GM23338 (cell line): ENCODE results near the gene BLTP3A. TPM values are rescaled to one million over a fixed set of nuclear protein-coding genes. Genes with fewer than 3 reads are reported as not detected.

Experiments
- ATAC-seq: fragments of 200-7000 bp; cut with Tn5 transposase; 3 replicates; pipeline ENCODE4 v1.9.1; 2020
- DNase-seq: peaks from one replicate; pipeline ENCODE4 v3.0.0-alpha.2; 2015; ENCODE audit warnings: low spot score
- H2AFZ ChIP-seq: fragments of 200-600 bp; sonication (generic); 2 replicates; pipeline ENCODE4 v1.8.0; 2016; ENCODE audit warnings: antibody characterized with exemption, mild to moderate bottlenecking, moderate library complexity
- H3F3A ChIP-seq: fragments of 200-600 bp; sonication (generic); replicated peaks from 2 replicates; pipeline ENCODE4 v1.8.0; 2017; ENCODE audit warnings: antibody characterized with exemption, mixed run types, low read depth
- H3K27ac ChIP-seq: fragments of 200-600 bp; sonication (generic); 2 replicates; pipeline ENCODE4 v1.6.1; 2016; ENCODE audit warnings: low read depth
- H3K27me3 ChIP-seq: fragments of 200-600 bp; sonication (generic); 2 replicates; pipeline ENCODE4 v1.8.0; 2016; ENCODE audit warnings: mild to moderate bottlenecking, mixed run types, moderate library complexity; ENCODE audit not compliant: insufficient read depth
- H3K36me3 ChIP-seq: fragments of 200-600 bp; sonication (generic); 2 replicates; pipeline ENCODE4 v1.8.0; 2016; ENCODE audit warnings: mild to moderate bottlenecking; ENCODE audit not compliant: insufficient read depth
- H3K4me1 ChIP-seq: fragments of 200-600 bp; sonication (generic); 2 replicates; pipeline ENCODE4 v1.8.0; 2016; ENCODE audit warnings: mild to moderate bottlenecking, moderate library complexity; ENCODE audit not compliant: insufficient read depth
- H3K4me2 ChIP-seq: fragments of 200-600 bp; sonication (generic); 2 replicates; pipeline ENCODE4 v1.7.1; 2017; ENCODE audit warnings: mixed run types
- H3K4me3 ChIP-seq: fragments of 200-600 bp; sonication (generic); 2 replicates; pipeline ENCODE4 v1.6.1; 2016; ENCODE audit warnings: mixed run types
- H3K79me2 ChIP-seq: fragments of 200-600 bp; sonication (generic); replicated peaks from 2 replicates; pipeline ENCODE4 v1.8.0; 2017; ENCODE audit warnings: mild to moderate bottlenecking; ENCODE audit not compliant: insufficient read depth
- H3K9me2 ChIP-seq: fragments of 200-600 bp; sonication (generic); 2 replicates; pipeline ENCODE4 v1.8.0; 2017; ENCODE audit not compliant: insufficient read depth
- H4K20me1 ChIP-seq: fragments of 200-600 bp; sonication (generic); replicated peaks from 2 replicates; pipeline ENCODE4 v1.8.0; 2017; ENCODE audit warnings: mild to moderate bottlenecking; ENCODE audit not compliant: insufficient read depth
- H3K27ac Mint-ChIP-seq: 2 replicates; pipeline ENCODE4 v1.8.0; 2020; ENCODE audit warnings: inconsistent platforms, mild to moderate bottlenecking, moderate library complexity, mixed read lengths
- H3K27me3 Mint-ChIP-seq: 3 replicates; pipeline ENCODE4 v1.8.0; 2022; ENCODE audit warnings: low read depth, mild to moderate bottlenecking, moderate library complexity, mixed read lengths, inconsistent platforms; ENCODE audit not compliant: insufficient read depth, poor library complexity
- H3K36me3 Mint-ChIP-seq: 3 replicates; pipeline ENCODE4 v1.8.0; 2021; ENCODE audit warnings: low read depth, mild to moderate bottlenecking, inconsistent platforms, moderate library complexity, mixed read lengths
- H3K4me1 Mint-ChIP-seq: 3 replicates; pipeline ENCODE4 v1.8.0; 2020; ENCODE audit warnings: mild to moderate bottlenecking, inconsistent platforms, mixed read lengths
- H3K4me3 Mint-ChIP-seq: 3 replicates; pipeline ENCODE4 v1.8.0; 2021; ENCODE audit warnings: moderate library complexity, mild to moderate bottlenecking, inconsistent platforms, mixed read lengths
- H3K9me3 Mint-ChIP-seq: 3 replicates; pipeline ENCODE4 v1.8.0; 2020; ENCODE audit warnings: moderate library complexity, mild to moderate bottlenecking, inconsistent platforms, mixed read lengths
- CREB1 ChIP-seq: fragments of 250-450 bp; sonication (Bioruptor Pico); IDR thresholded peaks from 2 replicates; pipeline ENCODE4 v1.5.0; 2020; ENCODE audit warnings: low read depth, mild to moderate bottlenecking, moderate library complexity
- EZH2 ChIP-seq: fragments of 200-600 bp; sonication (generic); IDR thresholded peaks from one replicate; pipeline ENCODE4 v1.8.0; 2017; ENCODE audit warnings: antibody characterized with exemption, mild to moderate bottlenecking, low read depth; ENCODE audit not compliant: unreplicated experiment
- EZH2phosphoT487 ChIP-seq: fragments of 200-600 bp; sonication (generic); IDR thresholded peaks from one replicate; pipeline ENCODE4 v1.8.1; 2018; ENCODE audit warnings: antibody characterized with exemption; ENCODE audit not compliant: unreplicated experiment
- JUNB ChIP-seq: IDR thresholded peaks from one replicate; pipeline ENCODE4 v1.6.1; 2016; ENCODE audit warnings: antibody characterized with exemption; ENCODE audit not compliant: unreplicated experiment
- NANOG ChIP-seq: IDR thresholded peaks from 2 replicates; pipeline ENCODE4 v1.6.1; 2016; ENCODE audit warnings: antibody characterized with exemption, borderline replicate concordance
- POLR2AphosphoS5 ChIP-seq: IDR thresholded peaks from 2 replicates; pipeline ENCODE4 v1.6.1; 2016; ENCODE audit warnings: antibody characterized with exemption, low read depth
- STAT1 ChIP-seq: IDR thresholded peaks from one replicate; pipeline ENCODE4 v1.6.1; 2016; ENCODE audit warnings: antibody characterized with exemption; ENCODE audit not compliant: unreplicated experiment
- ZNF114 ChIP-seq: fragments of 250-450 bp; sonication (Bioruptor Pico); IDR thresholded peaks from 2 replicates; pipeline ENCODE4 v1.5.0; 2020; ENCODE audit warnings: mild to moderate bottlenecking, moderate library complexity
- ZNF331 ChIP-seq: fragments of 250-450 bp; sonication (Bioruptor Pico); IDR thresholded peaks from 2 replicates; pipeline ENCODE4 v1.5.0; 2020; ENCODE audit warnings: low read depth, mild to moderate bottlenecking, moderate library complexity
- polyA plus RNA-seq: library from polyadenylated mRNA; unstranded; fragments of >200 nt; fragmentation: Nextera tagmentation; extraction: Ambion mirVana; gene quantifications from 2 replicates; pipeline ENCODE4 v1.2.1, GENCODE V29; 2016
- total RNA-seq: library from RNA; depleted of rRNA; stranded (reverse); fragments of >200 nt; shearing (Covaris generic); gene quantifications from 2 replicates; pipeline ENCODE4 v1.2.3, GENCODE V29; 2014
- TF ChIP-seq, protein P1 (sequence below): fragments of 250-450 bp; sonication (Bioruptor Pico); IDR thresholded peaks from 2 replicates; pipeline ENCODE4 v1.5.0; 2020; ENCODE audit warnings: mild to moderate bottlenecking, moderate library complexity
- TF ChIP-seq, protein P2 (sequence below): IDR thresholded peaks from 2 replicates; pipeline ENCODE4 v1.6.1; 2016; ENCODE audit warnings: antibody characterized with exemption
- TF ChIP-seq, protein P3 (sequence below), 2 experiments: fragments of 200-600 bp in 1 of 2; sonication (generic) in 1 of 2; conservative IDR thresholded peaks; 2 replicates each; pipeline versions ENCODE4 v1.5.1 to v1.6.1; 2016 to 2017; ENCODE audit warnings: antibody characterized with exemption in 2 of 2, low read depth in 2 of 2, mild to moderate bottlenecking in 2 of 2, moderate library complexity in 1 of 2
- TF ChIP-seq, protein P4 (sequence below): IDR thresholded peaks from one replicate; pipeline ENCODE4 v1.6.1; 2018; ENCODE audit warnings: antibody characterized with exemption; ENCODE audit not compliant: unreplicated experiment

The BLTP3A gene
- total and polyA plus RNA-seq, 2 experiments from 2014 or later, result 2.9 to 18.4 TPM

DNA sequence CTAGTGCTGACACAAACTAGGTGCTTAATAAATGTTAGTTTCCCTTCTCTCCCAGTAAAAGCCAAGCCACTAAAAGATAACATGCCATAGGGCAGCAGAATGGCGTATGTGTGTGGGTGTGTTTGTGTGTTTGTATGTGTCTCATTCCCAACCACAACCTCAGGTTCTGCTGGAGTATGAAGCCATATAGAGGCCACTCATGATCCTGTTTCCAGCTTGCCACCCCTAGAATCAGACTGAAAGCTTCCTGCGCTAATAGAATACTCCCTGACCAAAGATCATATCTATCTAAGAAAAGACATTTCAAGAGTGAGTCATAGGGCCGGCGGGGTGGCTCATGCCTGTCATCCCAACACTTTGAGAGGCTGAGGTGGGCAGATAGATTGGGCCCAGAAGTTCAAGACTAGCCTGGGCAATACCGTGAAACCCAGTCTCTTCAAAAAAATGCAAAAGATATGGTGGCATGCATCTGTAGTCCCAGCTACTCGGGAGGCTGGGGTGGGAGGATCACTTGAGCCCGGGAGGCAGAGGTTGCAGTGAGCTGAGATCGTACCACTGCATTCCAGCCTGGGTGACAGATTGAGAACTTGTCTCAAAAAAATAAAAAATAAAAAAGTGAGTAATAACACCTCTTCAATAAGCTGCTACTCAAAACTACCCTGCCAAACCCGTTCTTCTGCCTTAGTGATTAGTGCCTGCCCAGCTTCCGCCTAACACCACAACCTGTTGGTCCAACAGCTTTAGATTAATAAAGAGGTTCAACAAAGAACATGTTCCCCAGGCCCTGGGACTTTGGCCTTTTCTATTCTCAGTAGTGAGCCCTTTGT, 46.4 kb upstream of the BLTP3A start:
- no peaks in the 10 kb centered on the region for H3K9me3 Mint-ChIP-seq
- H3K79me2 ChIP-seq, result no peaks in the 10 kb centered on the region
- no peak overlapping the region for H3K4me3 Mint-ChIP-seq
- no peak for DNase-seq
- ATAC-seq, result no peak
- no peaks in the 10 kb centered on the region for H3K4me1 Mint-ChIP-seq
- H3K4me3 ChIP-seq, result no peak overlapping the region
- H3K27me3 ChIP-seq, result no peaks in the 10 kb centered on the region
- no peak overlapping the region for H2AFZ ChIP-seq
- TF ChIP-seq NANOG (no peak), POLR2AphosphoS5 (no peak), EZH2 (no peak), STAT1 (no peak), JUNB (no peak), ZNF331 (no peak), ZNF114 (CRISPR knock-in tag) (no peak), CREB1 (CRISPR knock-in tag) (no peak), EZH2phosphoT487 (no peak)
- TF ChIP-seq, protein P1, sequence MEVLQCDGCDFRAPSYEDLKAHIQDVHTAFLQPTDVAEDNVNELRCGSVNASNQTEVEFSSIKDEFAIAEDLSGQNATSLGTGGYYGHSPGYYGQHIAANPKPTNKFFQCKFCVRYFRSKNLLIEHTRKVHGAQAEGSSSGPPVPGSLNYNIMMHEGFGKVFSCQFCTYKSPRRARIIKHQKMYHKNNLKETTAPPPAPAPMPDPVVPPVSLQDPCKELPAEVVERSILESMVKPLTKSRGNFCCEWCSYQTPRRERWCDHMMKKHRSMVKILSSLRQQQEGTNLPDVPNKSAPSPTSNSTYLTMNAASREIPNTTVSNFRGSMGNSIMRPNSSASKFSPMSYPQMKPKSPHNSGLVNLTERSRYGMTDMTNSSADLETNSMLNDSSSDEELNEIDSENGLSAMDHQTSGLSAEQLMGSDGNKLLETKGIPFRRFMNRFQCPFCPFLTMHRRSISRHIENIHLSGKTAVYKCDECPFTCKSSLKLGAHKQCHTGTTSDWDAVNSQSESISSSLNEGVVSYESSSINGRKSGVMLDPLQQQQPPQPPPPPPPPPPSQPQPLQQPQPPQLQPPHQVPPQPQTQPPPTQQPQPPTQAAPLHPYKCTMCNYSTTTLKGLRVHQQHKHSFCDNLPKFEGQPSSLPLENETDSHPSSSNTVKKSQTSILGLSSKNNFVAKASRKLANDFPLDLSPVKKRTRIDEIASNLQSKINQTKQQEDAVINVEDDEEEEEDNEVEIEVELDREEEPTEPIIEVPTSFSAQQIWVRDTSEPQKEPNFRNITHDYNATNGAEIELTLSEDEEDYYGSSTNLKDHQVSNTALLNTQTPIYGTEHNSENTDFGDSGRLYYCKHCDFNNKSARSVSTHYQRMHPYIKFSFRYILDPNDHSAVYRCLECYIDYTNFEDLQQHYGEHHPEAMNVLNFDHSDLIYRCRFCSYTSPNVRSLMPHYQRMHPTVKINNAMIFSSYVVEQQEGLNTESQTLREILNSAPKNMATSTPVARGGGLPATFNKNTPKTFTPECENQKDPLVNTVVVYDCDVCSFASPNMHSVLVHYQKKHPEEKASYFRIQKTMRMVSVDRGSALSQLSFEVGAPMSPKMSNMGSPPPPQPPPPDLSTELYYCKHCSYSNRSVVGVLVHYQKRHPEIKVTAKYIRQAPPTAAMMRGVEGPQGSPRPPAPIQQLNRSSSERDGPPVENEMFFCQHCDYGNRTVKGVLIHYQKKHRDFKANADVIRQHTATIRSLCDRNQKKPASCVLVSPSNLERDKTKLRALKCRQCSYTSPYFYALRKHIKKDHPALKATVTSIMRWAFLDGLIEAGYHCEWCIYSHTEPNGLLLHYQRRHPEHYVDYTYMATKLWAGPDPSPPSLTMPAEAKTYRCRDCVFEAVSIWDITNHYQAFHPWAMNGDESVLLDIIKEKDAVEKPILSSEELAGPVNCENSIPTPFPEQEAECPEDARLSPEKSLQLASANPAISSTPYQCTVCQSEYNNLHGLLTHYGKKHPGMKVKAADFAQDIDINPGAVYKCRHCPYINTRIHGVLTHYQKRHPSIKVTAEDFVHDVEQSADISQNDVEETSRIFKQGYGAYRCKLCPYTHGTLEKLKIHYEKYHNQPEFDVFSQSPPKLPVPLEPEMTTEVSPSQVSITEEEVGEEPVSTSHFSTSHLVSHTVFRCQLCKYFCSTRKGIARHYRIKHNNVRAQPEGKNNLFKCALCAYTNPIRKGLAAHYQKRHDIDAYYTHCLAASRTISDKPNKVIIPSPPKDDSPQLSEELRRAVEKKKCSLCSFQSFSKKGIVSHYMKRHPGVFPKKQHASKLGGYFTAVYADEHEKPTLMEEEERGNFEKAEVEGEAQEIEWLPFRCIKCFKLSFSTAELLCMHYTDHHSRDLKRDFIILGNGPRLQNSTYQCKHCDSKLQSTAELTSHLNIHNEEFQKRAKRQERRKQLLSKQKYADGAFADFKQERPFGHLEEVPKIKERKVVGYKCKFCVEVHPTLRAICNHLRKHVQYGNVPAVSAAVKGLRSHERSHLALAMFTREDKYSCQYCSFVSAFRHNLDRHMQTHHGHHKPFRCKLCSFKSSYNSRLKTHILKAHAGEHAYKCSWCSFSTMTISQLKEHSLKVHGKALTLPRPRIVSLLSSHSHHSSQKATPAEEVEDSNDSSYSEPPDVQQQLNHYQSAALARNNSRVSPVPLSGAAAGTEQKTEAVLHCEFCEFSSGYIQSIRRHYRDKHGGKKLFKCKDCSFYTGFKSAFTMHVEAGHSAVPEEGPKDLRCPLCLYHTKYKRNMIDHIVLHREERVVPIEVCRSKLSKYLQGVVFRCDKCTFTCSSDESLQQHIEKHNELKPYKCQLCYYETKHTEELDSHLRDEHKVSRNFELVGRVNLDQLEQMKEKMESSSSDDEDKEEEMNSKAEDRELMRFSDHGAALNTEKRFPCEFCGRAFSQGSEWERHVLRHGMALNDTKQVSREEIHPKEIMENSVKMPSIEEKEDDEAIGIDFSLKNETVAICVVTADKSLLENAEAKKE, result no peak
- TF ChIP-seq, protein P2, sequence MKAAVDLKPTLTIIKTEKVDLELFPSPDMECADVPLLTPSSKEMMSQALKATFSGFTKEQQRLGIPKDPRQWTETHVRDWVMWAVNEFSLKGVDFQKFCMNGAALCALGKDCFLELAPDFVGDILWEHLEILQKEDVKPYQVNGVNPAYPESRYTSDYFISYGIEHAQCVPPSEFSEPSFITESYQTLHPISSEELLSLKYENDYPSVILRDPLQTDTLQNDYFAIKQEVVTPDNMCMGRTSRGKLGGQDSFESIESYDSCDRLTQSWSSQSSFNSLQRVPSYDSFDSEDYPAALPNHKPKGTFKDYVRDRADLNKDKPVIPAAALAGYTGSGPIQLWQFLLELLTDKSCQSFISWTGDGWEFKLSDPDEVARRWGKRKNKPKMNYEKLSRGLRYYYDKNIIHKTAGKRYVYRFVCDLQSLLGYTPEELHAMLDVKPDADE, result no peak
- TF ChIP-seq, protein P3, sequence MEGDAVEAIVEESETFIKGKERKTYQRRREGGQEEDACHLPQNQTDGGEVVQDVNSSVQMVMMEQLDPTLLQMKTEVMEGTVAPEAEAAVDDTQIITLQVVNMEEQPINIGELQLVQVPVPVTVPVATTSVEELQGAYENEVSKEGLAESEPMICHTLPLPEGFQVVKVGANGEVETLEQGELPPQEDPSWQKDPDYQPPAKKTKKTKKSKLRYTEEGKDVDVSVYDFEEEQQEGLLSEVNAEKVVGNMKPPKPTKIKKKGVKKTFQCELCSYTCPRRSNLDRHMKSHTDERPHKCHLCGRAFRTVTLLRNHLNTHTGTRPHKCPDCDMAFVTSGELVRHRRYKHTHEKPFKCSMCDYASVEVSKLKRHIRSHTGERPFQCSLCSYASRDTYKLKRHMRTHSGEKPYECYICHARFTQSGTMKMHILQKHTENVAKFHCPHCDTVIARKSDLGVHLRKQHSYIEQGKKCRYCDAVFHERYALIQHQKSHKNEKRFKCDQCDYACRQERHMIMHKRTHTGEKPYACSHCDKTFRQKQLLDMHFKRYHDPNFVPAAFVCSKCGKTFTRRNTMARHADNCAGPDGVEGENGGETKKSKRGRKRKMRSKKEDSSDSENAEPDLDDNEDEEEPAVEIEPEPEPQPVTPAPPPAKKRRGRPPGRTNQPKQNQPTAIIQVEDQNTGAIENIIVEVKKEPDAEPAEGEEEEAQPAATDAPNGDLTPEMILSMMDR (conservative IDR thresholded peaks at IDR 0.05; ENCODE audit: low read depth in 2 of 2), result no peak
- TF ChIP-seq, protein P4, sequence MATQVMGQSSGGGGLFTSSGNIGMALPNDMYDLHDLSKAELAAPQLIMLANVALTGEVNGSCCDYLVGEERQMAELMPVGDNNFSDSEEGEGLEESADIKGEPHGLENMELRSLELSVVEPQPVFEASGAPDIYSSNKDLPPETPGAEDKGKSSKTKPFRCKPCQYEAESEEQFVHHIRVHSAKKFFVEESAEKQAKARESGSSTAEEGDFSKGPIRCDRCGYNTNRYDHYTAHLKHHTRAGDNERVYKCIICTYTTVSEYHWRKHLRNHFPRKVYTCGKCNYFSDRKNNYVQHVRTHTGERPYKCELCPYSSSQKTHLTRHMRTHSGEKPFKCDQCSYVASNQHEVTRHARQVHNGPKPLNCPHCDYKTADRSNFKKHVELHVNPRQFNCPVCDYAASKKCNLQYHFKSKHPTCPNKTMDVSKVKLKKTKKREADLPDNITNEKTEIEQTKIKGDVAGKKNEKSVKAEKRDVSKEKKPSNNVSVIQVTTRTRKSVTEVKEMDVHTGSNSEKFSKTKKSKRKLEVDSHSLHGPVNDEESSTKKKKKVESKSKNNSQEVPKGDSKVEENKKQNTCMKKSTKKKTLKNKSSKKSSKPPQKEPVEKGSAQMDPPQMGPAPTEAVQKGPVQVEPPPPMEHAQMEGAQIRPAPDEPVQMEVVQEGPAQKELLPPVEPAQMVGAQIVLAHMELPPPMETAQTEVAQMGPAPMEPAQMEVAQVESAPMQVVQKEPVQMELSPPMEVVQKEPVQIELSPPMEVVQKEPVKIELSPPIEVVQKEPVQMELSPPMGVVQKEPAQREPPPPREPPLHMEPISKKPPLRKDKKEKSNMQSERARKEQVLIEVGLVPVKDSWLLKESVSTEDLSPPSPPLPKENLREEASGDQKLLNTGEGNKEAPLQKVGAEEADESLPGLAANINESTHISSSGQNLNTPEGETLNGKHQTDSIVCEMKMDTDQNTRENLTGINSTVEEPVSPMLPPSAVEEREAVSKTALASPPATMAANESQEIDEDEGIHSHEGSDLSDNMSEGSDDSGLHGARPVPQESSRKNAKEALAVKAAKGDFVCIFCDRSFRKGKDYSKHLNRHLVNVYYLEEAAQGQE, result no peak
- H3K27ac Mint-ChIP-seq, result no peak overlapping the region
- no peaks in the 10 kb centered on the region for H3K4me1 ChIP-seq
- H3K27ac ChIP-seq, result no peak overlapping the region
- no peaks in the 10 kb centered on the region for H3F3A ChIP-seq
- H3K36me3 Mint-ChIP-seq, result no peaks in the 10 kb centered on the region
- no peaks in the 10 kb centered on the region for H3K9me2 ChIP-seq
- H3K27me3 Mint-ChIP-seq, result no peaks in the 10 kb centered on the region
- H3K4me2 ChIP-seq, result no peak overlapping the region
- H4K20me1 ChIP-seq, result no peaks in the 10 kb centered on the region
- H3K36me3 ChIP-seq, result no peaks in the 10 kb centered on the region
